PC-3 (cell line): Measurements from ENCODE around the gene RFTN1. TPM values are rescaled to one million over a fixed set of nuclear protein-coding genes. Genes with fewer than 3 reads are reported as not detected.

Experiments used
- ATAC-seq: fragments of 200-7000 bp; cut with Tn5 transposase; 2 replicates; pipeline ENCODE4 v1.9.1; 2020; ENCODE audit warnings: mild to moderate bottlenecking, moderate library complexity
- BruUV-seq: library from RNA; stranded (reverse); fragments of 400-500 nt; replicated peaks from 2 replicates; lab custom pipeline; 2021; lab: Mats Ljungman, UMichigan
- CTCF ChIA-PET: fragments of 300-600 bp; sonication (Branson Sonifier 250); formaldehyde crosslinking; loops from one replicate; lab custom pipeline; 2022; ENCODE audit warnings: antibody characterized with exemption; lab: Charles Lee
- POLR2A ChIA-PET: fragments of 300-600 bp; sonication (Branson Sonifier 250); formaldehyde crosslinking; loops from one replicate; lab custom pipeline; 2022; ENCODE audit warnings: antibody characterized with exemption; ENCODE audit not compliant: unreplicated experiment; lab: Charles Lee
- DNase-seq: peaks from one replicate; pipeline ENCODE4 v3.0.0-alpha.2; 2015
- H2AFZ ChIP-seq: fragments of 300-600 bp; sonication (generic); 2 replicates; pipeline ENCODE4 v1.6.0; 2016; ENCODE audit warnings: antibody characterized with exemption, low read length
- H3F3A ChIP-seq: fragments of 300-600 bp; sonication (generic); one replicate; pipeline ENCODE4 v1.6.0; 2017; ENCODE audit warnings: antibody characterized with exemption, low read length, control low read depth, mild to moderate bottlenecking; ENCODE audit not compliant: unreplicated experiment
- H3K27ac ChIP-seq: fragments of 300-600 bp; sonication (generic); 2 replicates; pipeline ENCODE4 v1.5.1; 2016; ENCODE audit warnings: mild to moderate bottlenecking, low read length
- H3K27me3 ChIP-seq: fragments of 300-600 bp; sonication (generic); 2 replicates; pipeline ENCODE4 v1.6.1; 2016; ENCODE audit warnings: low read length, mixed read lengths
- H3K36me3 ChIP-seq: fragments of 300-600 bp; sonication (generic); 2 replicates; pipeline ENCODE4 v1.6.1; 2016; ENCODE audit warnings: low read depth, mixed run types, low read length, mixed read lengths
- H3K4me1 ChIP-seq: fragments of 300-600 bp; sonication (generic); 2 replicates; pipeline ENCODE4 v1.5.1; 2016; ENCODE audit warnings: low read length; ENCODE audit not compliant: insufficient read depth
- H3K4me2 ChIP-seq: fragments of 300-600 bp; sonication (generic); 2 replicates; pipeline ENCODE4 v1.6.0; 2016; ENCODE audit warnings: low read length
- H3K4me3 ChIP-seq: fragments of 300-600 bp; sonication (generic); 2 replicates; pipeline ENCODE4 v1.5.1; 2016; ENCODE audit warnings: mild to moderate bottlenecking, low read length, mixed read lengths
- H3K79me2 ChIP-seq: fragments of 300-600 bp; sonication (generic); 2 replicates; pipeline ENCODE4 v1.6.1; 2017; ENCODE audit warnings: low read length, mixed read lengths
- H3K9ac ChIP-seq: fragments of 300-600 bp; sonication (generic); 2 replicates; pipeline ENCODE4 v1.6.0; 2016; ENCODE audit warnings: mild to moderate bottlenecking, low read length
- H3K9me2 ChIP-seq: fragments of 300-600 bp; sonication (generic); replicated peaks from 2 replicates; pipeline ENCODE4 v1.6.1; 2016; ENCODE audit warnings: mixed run types, low read length, mixed read lengths
- H3K9me3 ChIP-seq: fragments of 300-600 bp; sonication (generic); 2 replicates; pipeline ENCODE4 v1.6.1; 2016; ENCODE audit warnings: low read length, mixed read lengths
- H4K20me1 ChIP-seq: fragments of 300-600 bp; sonication (generic); 2 replicates; pipeline ENCODE4 v1.6.1; 2016; ENCODE audit warnings: low read length, mixed read lengths
- EZH2 ChIP-seq: fragments of 300-600 bp; sonication (generic); IDR thresholded peaks from one replicate; pipeline ENCODE4 v1.6.1; 2017; ENCODE audit warnings: antibody characterized with exemption, mild to moderate bottlenecking, low read length; ENCODE audit not compliant: unreplicated experiment
- EZH2phosphoT487 ChIP-seq: fragments of 300-600 bp; sonication (generic); IDR thresholded peaks from 2 replicates; pipeline ENCODE4 v1.6.1; 2018; ENCODE audit warnings: mild to moderate bottlenecking, antibody characterized with exemption, low read length, borderline replicate concordance
- intact Hi-C: fragments of 100-400 bp; cut with micrococcal nuclease; formaldehyde crosslinking; loops from 2 replicates; pipeline ENCODE4 v1.9.0; 2023
- total RNA-seq: library from RNA; depleted of rRNA; stranded (reverse); fragments of >200 nt; gene quantifications from 2 replicates; pipeline ENCODE4 v1.2.3, GENCODE V29; 2014
- TF ChIP-seq, protein P1 (sequence below): fragments of 300-600 bp; sonication (generic); conservative IDR thresholded peaks from 2 replicates; pipeline ENCODE4 v1.5.1; 2017; ENCODE audit warnings: antibody characterized with exemption, low read depth, mild to moderate bottlenecking, low read length

Gene RFTN1
- total RNA-seq, 1 experiment from 2014 or later, result 9.7 TPM

DNA sequence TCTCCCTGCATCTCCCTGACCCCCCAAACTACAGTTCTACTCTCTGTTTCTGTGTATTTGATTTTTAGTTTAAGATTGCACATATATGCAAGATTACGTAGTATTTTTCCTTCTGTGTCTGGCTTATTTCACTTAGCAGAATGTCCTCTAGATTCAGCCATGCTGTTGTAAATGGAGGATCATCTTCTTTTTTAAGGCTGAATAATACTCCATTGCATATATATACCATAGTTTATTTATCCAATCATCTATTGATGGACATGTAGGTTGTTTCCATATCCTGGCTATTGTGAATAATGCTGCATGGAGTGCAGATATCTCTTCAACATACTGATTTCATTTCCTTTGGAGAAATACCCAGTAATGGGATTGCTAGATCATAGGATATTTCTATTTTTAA is 70.8 kb downstream of the RFTN1 start:
- Histone ChIP-seq H3K79me2 (no peaks in the 10 kb centered on the region), H3K4me1 (no peaks in the 10 kb centered on the region), H3K4me3 (no peak overlapping the region), H2AFZ (no peak overlapping the region), H3K9me3 (no peaks in the 10 kb centered on the region), H3K27me3 (no peaks in the 10 kb centered on the region), H3K9ac (no peak overlapping the region), H3K36me3 (no peaks in the 10 kb centered on the region), H3K9me2 (no peaks in the 10 kb centered on the region), H3K4me2 (no peak overlapping the region), H3F3A (no peaks in the 10 kb centered on the region), H3K27ac (no peak overlapping the region), H4K20me1 (no peaks in the 10 kb centered on the region)
- intact Hi-C loops, result no loop called here
- CTCF ChIA-PET, result no interaction called here
- no peak for DNase-seq
- TF ChIP-seq EZH2phosphoT487, result no peak
- TF ChIP-seq EZH2, result no peak
- TF ChIP-seq, protein P1, sequence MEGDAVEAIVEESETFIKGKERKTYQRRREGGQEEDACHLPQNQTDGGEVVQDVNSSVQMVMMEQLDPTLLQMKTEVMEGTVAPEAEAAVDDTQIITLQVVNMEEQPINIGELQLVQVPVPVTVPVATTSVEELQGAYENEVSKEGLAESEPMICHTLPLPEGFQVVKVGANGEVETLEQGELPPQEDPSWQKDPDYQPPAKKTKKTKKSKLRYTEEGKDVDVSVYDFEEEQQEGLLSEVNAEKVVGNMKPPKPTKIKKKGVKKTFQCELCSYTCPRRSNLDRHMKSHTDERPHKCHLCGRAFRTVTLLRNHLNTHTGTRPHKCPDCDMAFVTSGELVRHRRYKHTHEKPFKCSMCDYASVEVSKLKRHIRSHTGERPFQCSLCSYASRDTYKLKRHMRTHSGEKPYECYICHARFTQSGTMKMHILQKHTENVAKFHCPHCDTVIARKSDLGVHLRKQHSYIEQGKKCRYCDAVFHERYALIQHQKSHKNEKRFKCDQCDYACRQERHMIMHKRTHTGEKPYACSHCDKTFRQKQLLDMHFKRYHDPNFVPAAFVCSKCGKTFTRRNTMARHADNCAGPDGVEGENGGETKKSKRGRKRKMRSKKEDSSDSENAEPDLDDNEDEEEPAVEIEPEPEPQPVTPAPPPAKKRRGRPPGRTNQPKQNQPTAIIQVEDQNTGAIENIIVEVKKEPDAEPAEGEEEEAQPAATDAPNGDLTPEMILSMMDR, result no peak
- BruUV-seq, result no TSS peak
- POLR2A ChIA-PET, result no interaction called here
- no peak for ATAC-seq

DNA sequence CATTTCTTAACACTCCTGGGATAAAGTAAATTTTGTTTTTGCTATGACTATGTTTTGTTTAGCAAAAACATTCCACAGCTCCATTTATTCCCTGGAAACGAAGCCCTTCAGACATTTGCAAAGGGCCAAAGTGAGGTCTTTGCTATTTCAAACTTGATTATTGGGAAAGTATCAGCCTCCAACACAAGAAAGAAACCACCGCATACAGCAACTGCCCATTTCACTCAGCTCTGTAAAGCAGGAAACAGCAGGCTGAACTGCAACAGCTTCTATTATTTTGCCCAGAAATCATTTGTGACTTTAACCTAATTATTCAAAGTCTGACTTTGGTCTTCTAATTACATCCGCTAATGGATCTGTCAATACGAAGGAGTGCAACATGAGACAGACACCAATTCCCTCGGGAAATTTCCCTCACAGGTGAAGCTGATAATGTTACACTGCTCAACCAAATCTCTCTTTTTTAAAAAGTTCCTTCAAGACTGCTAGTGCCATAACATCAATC is 72.1 kb downstream of the RFTN1 start:
- no peaks in the 10 kb centered on the region for H3K9me2 ChIP-seq
- no peaks in the 10 kb centered on the region for H3K9me3 ChIP-seq
- CTCF ChIA-PET, result no interaction called here
- BruUV-seq, result no TSS peak
- no peaks in the 10 kb centered on the region for H3K36me3 ChIP-seq
- intact Hi-C loops, result no loop called here
- H3K27me3 ChIP-seq, result no peaks in the 10 kb centered on the region
- H3K79me2 ChIP-seq, result no peaks in the 10 kb centered on the region
- no peak overlapping the region for H3K27ac ChIP-seq
- H3K4me3 ChIP-seq, result no peak overlapping the region
- DNase-seq (no peak), ATAC-seq (no peak)
- no peaks in the 10 kb centered on the region for H4K20me1 ChIP-seq
- H3K4me2 ChIP-seq, result no peak overlapping the region
- H3K4me1 ChIP-seq, result no peaks in the 10 kb centered on the region
- no peak overlapping the region for H2AFZ ChIP-seq
- no peak overlapping the region for H3K9ac ChIP-seq
- POLR2A ChIA-PET, result no interaction called here
- TF ChIP-seq EZH2, result no peak
- no peak for TF ChIP-seq EZH2phosphoT487
- TF ChIP-seq, protein P1, result no peak
- H3F3A ChIP-seq, result no peaks in the 10 kb centered on the region

DNA sequence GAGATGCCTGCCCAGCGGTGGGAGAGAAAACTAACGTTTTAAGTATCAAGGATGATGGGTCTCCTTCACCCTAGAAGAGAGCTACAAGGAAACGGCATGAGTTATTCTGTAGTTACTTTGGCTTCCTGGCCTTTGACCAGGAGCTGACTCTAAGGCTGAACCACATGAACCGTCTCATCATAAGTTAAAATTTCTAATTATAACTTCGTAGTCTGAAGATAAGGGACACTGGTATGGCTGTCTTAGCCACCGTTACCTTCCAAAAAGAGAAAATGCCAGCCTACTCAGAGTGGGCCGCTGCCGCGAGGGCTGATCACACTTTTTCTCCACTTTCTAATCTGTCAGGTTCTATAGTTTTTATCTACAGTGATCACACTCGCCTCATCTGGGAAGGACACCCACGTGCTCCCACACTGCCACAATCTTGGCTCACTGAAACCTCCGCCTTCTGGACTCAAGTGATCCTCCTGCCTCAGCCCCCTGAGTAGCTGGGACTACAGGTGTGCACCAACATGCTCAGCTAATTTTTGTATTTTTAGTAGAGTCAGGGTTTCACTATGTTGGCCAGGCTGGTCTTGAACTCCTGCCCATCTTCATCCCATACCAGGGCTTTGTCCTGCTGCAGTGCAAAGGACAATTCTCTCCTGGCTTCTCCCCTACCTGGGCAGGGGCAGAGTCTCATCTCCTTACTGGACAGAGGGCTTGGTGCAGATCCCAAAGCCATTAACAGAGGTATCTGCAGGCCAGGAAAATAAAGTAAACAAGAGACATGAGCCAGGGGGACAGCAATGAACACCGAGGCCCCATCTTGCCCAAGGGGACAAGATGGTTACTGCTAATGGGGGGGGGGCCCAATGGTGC is 73.4 kb downstream of the RFTN1 start:
- H3K4me3 ChIP-seq, result no peak overlapping the region
- H3K4me1 ChIP-seq, result no peaks in the 10 kb centered on the region
- H3K36me3 ChIP-seq, result no peaks in the 10 kb centered on the region
- H3K9me2 ChIP-seq, result no peaks in the 10 kb centered on the region
- no peak overlapping the region for H3K4me2 ChIP-seq
- no peaks in the 10 kb centered on the region for H4K20me1 ChIP-seq
- no peaks in the 10 kb centered on the region for H3K79me2 ChIP-seq
- intact Hi-C loops, result no loop called here
- ChIA-PET POLR2A (no interaction called here), CTCF (no interaction called here)
- H3K9me3 ChIP-seq, result no peaks in the 10 kb centered on the region
- no TSS peak for BruUV-seq
- H3K27me3 ChIP-seq, result no peaks in the 10 kb centered on the region
- H3F3A ChIP-seq, result no peaks in the 10 kb centered on the region
- H3K9ac ChIP-seq, result no peak overlapping the region
- no peak overlapping the region for H2AFZ ChIP-seq
- DNase-seq (no peak), ATAC-seq (no peak)
- H3K27ac ChIP-seq, result no peak overlapping the region
- TF ChIP-seq EZH2phosphoT487 (no peak), EZH2 (no peak)
- TF ChIP-seq, protein P1, result no peak
